GM18868 (cell line): ENCODE data around the gene MIS18A.
"Not testable (repeated sequence)": the region's sequence is repeated elsewhere in the genome, so short reads cannot be mapped to it uniquely, and the experiment has no call there.

Experiments
- ATAC-seq: cut with Tn5 transposase; IDR thresholded peaks from one replicate; pipeline ENCODE4 v1.9.1; 2021; ENCODE audit warnings: mild to moderate bottlenecking, moderate library complexity; ENCODE audit not compliant: unreplicated experiment

MIS18A gene, protein sequence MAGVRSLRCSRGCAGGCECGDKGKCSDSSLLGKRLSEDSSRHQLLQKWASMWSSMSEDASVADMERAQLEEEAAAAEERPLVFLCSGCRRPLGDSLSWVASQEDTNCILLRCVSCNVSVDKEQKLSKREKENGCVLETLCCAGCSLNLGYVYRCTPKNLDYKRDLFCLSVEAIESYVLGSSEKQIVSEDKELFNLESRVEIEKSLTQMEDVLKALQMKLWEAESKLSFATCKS

GRCh38 chr21:32278518-32279376, at the start of gene MIS18A:
Gene MIS18A (minus strand): TSS chr21:32279049. CDS start chr21:32279014, 35 bp downstream.
- ATAC-seq, result peak; percentile 93

GRCh38 chr21:32328595-32328994, 49.7 kb upstream of the MIS18A start:
- no peak for ATAC-seq

DNA sequence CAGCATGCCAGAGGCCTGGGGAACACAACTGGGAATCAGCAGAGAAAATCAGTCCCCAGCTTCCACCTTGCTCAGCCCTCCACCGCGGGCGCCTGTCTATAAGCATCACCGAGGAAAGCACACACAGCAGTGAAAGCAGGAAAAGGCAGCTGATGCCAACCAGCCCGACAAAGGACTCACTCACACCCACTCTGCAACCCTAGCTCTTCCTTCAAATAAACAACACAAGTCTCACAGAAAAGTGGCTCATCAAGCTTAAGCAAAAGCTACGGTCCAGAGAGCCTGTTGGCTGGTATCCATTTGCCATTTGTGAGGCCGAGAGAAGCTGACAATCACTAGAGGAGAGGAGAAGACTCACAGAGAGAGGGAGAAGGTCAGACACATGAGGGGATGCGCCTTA, 46.9 kb upstream of the MIS18A start:
- ATAC-seq, result no peak

DNA sequence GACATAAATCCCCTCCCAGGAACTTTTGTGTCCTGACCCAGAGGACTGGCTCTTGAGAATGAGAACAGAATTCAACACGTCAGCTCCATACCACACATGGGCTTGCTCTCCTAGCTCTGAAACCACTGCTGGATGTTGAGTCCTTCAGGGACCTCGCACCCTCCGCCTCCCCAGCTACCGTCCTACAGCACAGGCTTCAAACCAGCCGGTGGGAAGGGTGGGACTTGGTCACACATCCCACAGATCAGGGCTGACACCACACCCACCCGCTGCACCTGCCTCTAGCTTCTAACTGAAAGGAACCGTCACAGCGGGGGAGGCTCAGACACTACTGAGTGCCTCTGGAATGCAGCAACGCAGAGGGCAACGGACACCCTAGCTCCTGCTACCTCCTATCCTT, 43.8 kb upstream of the MIS18A start:
- no peak for ATAC-seq

DNA sequence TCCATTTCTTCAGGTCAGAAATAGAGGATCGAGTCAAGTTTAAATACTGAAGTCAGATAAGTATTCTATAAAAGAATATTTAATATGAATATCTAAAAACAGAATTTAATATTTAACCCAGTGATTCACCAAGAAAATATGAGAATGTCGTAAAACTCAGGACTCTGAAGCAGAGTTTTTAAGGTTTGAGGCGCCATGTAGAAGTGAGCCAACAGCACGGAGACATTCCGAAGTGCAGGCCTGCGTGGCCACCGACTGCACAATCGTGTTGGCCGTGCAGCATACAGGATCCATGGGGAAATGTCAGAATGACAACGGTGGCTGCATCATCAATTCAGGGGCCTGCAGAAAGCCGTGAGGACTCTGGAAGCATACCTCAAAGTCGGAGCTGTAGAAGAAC, 43.3 kb upstream of the MIS18A start:
- no peak for ATAC-seq

DNA sequence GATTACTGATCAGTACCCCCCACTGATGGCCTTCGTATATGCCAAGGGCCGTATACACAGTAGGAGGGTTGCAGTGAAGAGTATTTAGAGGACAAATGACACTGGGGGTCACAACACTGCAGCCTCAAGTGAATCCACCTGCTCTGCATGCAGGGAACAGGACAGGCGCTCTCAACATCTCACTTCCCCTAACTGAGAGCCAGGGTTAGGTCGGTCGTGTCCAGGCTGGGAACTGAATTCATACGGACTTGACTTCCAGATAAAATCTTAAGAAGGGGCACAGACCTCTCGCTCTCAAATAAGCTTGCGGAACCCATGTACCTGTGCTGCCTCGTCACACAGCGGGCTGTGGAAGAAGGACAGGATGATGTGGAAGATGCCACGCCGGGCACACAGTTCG, 42.6 kb upstream of the MIS18A start:
- ATAC-seq, result no peak

DNA sequence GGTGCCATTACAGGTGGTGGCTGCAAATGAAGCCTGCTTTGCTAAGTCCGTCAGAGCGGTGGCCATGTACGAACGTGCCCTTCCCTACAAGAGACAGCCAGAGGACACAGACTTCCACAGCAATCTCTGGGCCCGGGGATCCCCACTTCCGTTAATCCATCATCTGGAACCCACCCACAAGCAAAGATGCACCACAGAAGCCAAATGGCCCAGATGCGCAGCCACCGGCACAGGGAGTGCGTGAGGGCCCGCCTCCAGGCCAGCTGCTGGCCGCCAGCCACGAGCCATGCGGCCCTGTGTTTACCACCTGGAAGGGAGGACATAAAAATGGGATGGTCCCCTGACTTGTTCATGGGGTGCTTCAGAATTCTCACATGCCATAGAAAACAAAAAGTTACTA, 41.9 kb upstream of the MIS18A start:
- ATAC-seq, result no peak

DNA sequence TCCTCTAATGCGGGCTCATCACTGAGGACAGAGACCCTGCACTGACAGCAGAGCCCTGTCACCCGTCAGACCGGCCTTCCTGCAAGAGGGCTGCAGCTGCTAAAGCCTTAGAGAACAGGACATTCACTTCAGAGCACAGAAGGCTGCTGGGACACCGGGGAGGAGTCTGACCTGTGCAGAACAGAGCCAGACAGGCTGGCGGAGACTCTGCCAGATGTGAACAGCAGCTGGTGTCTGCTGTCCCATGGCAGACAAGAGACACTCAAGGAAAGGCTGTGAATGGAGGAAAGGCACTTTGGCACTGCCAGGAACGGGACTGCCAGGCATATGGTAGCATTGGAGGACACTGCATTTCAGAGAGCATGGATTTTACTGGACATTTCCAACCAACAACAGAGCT, 41.2 kb upstream of the MIS18A start:
- no peak for ATAC-seq

DNA sequence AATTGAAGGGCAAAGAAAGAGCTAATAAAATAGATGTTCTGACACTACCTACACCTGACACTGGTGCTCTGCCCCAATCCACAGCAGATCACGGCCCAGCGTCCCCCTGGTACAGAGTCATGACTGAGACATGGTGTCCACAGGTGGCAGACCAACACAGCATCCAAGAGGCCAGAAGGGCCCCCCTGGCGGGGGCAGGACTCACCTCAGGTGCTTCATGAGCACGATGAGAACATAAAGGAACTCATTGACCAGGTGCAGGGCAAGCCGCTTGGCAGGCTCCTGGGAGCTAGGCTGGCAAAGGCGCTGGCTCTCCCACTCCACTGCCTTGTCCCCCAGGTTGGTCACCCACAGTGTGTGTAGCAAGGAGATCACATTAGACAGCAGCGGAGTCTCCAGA, 40.2 kb upstream of the MIS18A start:
- no peak for ATAC-seq

- ATAC-seq, result no peak
Measured at GRCh38 chr21:32317726-32318125, 38.9 kb upstream of the MIS18A start.

DNA sequence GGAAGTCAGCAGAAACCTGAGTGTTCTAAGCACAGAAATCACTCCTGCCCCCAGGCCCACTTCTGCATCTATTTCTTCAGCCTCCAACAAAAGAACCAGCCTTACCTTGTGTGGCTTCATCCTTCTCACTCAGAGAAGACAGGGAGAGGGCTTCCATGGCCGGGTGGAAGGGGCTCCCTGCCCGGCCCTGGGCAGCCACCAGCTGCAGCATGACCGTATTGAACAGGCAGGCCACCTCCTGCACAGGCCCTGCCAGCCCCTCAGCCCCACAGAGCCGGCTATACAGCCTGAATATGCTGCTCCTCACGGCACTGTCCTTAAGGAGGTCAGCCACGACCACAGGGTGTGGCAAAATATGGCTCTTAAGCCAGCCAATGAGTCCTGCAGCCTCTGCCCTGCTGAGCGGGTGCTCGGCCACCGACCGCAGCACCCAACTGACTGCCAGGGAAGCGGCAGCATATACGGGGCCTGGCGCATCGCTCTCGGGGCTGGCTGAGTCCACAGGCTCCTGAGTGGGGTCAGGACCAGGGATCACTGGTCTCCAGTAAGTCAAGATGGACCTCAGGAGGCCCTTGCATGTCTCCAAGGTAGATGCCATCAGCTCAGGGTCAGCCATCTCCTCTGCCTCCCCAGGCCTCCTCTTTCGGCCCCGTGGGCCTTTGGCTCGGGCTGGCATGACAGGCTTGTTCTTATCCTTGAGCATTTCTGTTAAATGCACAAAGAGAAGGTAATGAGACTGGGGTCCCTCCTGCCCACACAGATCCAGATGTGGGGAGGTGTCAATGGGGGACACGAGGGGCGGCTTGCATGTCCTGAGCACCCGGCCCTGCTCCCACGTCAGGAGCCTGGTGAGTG, 37.7 kb upstream of the MIS18A start:
- no peak for ATAC-seq

DNA sequence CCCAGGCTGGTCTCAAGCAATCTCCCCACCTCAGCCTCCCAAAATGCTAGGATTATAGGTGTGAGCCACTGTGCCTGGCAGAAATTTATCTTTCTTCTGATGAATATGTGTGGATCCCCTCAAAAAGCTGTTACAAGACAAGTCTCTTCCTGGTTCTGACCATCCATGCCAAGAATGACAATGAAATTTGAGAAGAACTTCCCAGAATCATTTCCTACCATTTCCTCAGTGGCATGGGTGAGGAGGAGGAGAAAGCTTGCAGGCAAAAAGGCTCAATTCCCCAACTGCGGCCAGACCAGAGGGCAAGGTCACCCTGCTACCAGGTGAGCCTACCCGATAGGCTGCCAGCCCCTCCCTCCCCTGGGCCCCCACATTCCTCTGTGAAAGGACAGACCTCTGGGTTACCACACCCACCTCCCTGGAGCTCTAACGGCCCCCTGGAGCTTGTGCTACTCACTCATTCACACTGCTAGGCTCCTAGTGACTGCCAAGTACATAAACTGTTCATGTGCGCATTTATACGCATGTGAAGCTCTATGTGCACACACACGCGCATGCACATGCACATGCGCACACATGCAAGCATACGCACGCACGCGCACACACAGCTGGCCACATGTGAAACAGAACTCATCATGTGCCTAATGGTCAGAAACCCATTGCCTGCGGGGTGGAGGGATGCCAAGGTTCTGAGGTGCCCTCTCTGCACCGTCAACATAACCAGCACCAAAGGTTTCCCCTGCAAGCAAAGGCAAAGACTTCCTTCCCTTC, 36.8 kb upstream of the MIS18A start:
- no peak for ATAC-seq

- ATAC-seq, result no peak
Measured at GRCh38 chr21:32314806-32315205, 36.0 kb upstream of the MIS18A start.

DNA sequence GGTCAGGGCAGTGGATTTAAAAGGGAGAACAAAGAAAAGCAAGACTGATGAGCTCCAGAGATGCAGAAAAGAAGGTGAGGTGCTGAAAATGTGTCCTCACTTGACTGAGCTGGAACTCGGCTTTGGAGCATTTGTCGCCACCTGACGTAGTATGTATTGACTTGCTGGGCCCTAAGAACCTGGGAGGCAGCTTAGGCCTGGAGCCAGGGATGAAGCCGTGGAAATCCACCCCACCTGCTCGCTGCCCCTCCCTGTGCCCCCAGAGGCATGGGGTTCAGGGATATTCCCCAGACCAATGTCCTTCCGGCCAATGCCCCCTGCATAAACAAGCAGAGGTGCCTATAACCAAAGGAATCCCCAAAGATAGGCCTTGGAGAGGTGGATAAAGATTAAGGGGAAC, 34.1 kb upstream of the MIS18A start:
- ATAC-seq, result no peak

- ATAC-seq, result no peak
Measured at GRCh38 chr21:32312326-32312725, 33.5 kb upstream of the MIS18A start.

GRCh38 chr21:32311621-32312020, 32.8 kb upstream of the MIS18A start:
- ATAC-seq, result no peak

GRCh38 chr21:32310976-32311375, 32.1 kb upstream of the MIS18A start:
- not testable (repeated sequence) for ATAC-seq

- no peak for ATAC-seq
Measured at GRCh38 chr21:32309906-32310460, 31.1 kb upstream of the MIS18A start.

DNA sequence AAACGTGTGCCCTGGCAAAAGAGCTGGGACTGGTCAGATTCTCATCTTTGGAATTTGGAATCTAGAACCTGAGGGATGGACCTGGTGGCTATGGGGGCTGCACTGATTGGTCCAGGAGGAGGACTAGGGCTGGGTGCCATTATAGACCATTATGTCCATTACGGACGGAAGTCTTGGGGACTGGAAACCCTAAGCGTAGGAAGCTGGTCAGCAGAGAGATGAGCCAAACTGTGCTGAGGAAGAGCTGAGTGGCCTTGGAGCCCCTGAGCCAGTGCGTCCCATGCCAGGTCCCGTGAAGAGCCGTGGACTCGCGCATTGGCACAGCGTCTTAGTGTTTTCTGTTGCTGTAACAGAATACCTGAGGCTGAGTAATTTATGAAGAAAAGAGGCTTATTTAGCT, 29.8 kb upstream of the MIS18A start:
- no peak for ATAC-seq

DNA sequence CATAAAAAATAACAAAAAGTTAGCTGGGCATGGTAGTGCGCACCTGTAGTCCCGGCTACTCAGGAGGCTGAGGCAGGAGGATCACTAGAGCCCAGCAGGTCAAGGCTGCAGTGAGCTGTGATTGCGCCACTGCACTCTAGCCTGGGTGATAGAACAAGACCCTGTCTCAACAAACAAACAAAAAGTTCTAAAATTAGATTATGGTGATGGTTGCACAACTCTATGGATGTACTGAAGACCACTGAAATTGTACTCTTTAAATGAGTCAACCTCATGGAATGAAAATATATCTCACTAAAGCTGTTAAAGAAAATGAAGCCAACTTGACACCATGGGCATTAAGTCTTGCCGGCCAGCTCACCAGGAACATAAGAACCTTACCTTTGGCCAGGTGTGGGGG, 28.9 kb upstream of the MIS18A start:
- no peak for ATAC-seq
